KOPT-K1 (cell line): Measurements from ENCODE around the gene FARS2.

Source experiments
- H3K27ac ChIP-seq: fragments of 200-600 bp; sonication (generic); 2 replicates; pipeline ENCODE4 v1.5.1; 2016; ENCODE audit warnings: antibody characterized with exemption, mild to moderate bottlenecking, low read depth, low read length; ENCODE audit not compliant: poor library complexity, severe bottlenecking
- H3K36me3 ChIP-seq: fragments of 200-600 bp; sonication (generic); 2 replicates; pipeline ENCODE4 v1.5.1; 2017; ENCODE audit warnings: antibody characterized with exemption, mild to moderate bottlenecking, low read length, moderate library complexity; ENCODE audit not compliant: insufficient read depth
- H3K9me3 ChIP-seq: fragments of 200-600 bp; sonication (generic); 2 replicates; pipeline ENCODE4 v1.5.1; 2017; ENCODE audit warnings: antibody characterized with exemption, low read length, mild to moderate bottlenecking; ENCODE audit not compliant: insufficient read depth, poor library complexity, severe bottlenecking

FARS2 gene

DNA sequence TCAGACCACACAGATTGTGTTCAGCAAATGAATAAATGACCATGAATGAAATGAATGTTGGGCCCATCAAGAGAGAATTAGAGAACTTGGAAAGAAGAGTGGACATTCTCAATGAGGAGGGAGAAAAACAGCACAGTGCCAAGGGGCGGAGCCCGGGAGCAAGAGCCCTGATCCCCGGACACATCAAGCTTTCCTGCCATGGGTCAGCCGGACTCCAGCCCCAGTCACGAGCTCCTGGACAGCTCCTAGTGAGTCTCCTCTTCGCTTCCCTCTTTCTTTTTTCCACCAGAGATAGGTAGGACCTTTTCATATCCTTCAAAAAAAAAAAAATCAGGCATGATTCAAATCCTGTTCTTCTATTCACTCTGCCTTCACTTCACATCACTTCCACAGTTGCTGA, 471.2 kb downstream of the FARS2 start:
- Histone ChIP-seq H3K36me3 (no peaks in the 10 kb centered on the region), H3K27ac (peak overlapping the region; percentile 45), H3K9me3 (no peaks in the 10 kb centered on the region)

DNA sequence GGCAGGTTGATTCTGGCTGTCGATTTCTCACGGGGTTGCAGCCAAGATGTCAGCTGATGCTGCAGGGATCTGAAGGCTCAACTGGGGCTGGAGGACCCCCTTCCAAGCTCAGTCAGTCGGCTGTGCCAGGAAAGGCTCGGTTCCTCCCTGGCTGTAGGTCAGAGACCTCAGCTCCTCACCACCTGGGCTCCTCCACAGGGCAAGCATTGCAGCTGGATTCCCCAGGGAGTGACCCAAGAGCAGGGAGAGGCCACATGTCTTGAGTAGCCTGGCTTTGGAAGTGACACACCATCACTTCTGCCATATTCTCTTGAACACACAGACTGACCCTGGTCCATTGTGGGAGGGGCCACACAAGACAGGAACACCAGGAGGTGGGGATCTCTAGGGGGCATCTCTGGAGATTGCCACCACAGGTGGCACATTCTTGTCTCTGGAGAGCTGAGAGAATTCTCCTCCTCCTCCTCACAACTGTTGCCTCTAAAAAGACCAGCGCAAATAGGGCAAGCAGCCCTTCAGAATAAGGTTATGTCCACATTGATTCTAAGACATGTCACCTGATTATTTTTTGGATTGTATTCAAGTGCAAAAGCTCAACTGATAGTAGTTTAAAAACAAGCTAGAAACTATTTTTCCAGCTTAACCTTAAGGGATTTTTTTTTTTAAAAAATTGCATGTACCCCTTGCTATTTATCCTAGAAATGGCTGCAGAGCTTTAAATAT, 474.9 kb downstream of the FARS2 start:
- no peaks in the 10 kb centered on the region for H3K9me3 ChIP-seq
- H3K36me3 ChIP-seq, result no peaks in the 10 kb centered on the region
- no peak overlapping the region for H3K27ac ChIP-seq

DNA sequence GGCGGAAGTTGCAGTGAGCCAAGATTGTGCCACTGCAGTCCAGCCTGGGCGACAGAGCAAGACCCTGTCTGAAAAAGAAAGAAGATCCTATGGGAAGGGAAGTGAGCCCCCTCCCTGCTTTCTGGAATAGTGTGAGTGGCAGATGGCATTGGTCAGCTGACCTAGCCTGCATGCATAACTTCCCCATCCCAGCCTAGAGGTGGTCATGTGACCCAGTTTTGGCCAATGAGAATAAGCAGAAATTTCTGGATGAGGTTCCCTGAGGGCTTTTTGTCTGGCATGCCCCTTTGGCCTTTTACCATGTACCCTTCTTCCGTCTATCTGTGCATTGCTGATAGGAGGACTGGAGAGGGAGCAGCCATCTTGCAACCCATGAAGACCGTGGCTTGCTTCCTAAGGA, 476.1 kb downstream of the FARS2 start:
- no peaks in the 10 kb centered on the region for H3K9me3 ChIP-seq
- no peak overlapping the region for H3K27ac ChIP-seq
- no peaks in the 10 kb centered on the region for H3K36me3 ChIP-seq

DNA sequence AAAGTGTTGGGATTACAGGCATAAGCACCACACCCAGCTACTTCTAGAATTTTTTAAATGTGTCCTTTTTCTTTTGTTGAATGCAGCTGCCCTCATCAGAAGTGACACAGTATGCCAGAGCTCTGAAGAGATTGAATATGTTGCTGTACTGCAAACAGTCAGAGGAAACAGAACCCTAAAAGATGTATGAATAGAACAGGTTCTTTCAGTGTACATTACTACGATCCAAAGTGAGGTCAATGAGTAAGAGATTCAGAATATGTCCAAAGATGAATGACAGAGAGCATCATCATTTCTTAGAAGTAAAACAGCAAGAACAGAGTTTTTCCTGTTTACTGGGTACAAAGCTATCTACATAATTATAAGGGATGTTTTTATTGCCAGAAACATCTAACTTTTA, 476.9 kb downstream of the FARS2 start:
- Histone ChIP-seq H3K36me3 (no peaks in the 10 kb centered on the region), H3K27ac (no peak overlapping the region), H3K9me3 (no peaks in the 10 kb centered on the region)

DNA sequence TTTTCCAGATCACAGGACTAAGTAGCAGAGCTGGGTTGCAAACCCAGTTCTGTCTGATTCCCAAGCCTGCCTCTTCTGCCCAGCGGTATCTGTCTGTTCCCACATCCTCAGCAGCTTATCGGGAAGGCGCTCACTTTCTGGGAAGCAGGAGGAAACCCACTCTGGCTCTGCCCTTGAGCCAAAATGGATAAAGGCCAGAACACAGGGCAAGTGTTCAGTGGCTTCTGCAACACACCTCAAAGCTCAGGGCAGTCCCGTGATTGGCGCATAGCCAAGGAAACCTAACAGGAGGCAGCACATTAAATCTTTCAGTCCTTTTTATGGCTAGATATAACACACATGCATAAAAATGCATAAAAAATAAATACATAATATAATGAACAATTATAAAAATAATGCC, 483.2 kb downstream of the FARS2 start:
- H3K36me3 ChIP-seq, result no peaks in the 10 kb centered on the region
- peak overlapping the region; percentile 15 for H3K27ac ChIP-seq
- H3K9me3 ChIP-seq, result no peaks in the 10 kb centered on the region

DNA sequence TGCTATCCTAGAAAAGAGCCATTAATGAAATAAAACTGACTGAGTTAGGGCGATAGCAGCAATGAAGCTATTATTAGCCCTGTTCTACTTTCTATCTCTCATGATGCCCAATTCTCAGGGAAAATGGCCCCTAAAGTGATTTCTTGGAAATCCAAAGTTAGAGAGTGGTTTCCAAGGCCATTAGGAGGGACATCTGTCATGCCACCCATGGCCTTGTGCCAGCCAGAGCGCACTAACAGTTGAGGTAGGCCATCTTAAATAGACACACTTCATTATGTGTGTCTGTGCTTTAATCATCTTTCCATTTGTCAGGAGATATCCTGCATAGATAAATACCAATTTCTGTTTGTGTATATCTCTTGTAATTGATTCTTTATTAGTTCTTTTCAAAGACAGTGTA, 483.8 kb downstream of the FARS2 start:
- no peak overlapping the region for H3K27ac ChIP-seq
- no peaks in the 10 kb centered on the region for H3K9me3 ChIP-seq
- no peaks in the 10 kb centered on the region for H3K36me3 ChIP-seq

DNA sequence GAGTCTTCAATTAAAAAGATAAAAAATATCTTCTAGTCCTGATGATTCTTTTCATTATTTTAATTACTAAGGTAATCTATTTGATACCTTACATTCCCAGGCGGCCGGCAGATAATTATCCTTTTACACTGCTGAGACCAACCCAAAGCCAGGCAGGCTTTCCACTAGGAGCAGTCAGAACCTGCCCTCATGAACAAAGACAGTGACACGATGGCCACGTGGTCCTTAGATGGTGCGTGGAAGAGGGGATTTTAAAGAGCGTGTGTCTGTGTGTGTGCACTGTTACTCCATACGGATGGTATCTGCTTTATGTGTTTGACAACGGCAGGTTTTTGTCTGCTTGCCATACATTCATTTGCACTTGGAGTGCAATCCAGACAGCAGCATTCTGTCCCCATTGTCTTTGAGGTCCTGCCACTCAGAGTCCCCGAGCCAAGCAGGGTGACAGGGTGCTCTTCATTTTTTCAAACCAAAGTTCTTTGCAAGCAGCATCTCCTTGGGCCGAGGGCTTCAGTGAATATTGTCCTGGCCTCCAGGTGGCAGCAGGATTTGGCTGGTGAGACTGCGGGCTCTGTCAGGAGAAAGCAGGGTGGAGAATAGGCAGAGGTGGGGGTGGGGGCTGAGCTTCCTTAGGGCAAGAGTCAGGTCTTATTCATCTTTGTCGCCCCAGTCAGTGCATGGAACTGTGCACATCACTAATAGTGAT, 484.9 kb downstream of the FARS2 start:
- no peak overlapping the region for H3K27ac ChIP-seq
- no peaks in the 10 kb centered on the region for H3K36me3 ChIP-seq
- H3K9me3 ChIP-seq, result no peaks in the 10 kb centered on the region

DNA sequence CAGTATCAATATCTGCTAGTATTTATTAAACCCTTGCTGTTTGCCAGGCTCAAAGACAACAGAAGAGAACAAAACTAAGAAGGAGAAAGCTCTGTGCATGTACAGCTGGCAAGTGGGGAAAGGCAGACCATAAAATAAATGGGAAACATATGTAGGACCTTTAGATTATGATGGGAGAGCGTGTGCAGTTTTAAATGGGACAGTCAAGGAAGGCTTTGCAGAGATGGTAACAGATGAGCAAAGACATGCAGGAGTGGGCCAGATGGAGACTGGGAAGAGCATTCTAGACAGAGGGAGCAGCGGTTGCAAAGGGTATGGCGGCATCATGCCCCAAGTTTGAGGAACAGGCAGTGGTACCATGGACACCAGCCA, 485.4 kb downstream of the FARS2 start:
- Histone ChIP-seq H3K36me3 (no peaks in the 10 kb centered on the region), H3K27ac (no peak overlapping the region), H3K9me3 (no peaks in the 10 kb centered on the region)

DNA sequence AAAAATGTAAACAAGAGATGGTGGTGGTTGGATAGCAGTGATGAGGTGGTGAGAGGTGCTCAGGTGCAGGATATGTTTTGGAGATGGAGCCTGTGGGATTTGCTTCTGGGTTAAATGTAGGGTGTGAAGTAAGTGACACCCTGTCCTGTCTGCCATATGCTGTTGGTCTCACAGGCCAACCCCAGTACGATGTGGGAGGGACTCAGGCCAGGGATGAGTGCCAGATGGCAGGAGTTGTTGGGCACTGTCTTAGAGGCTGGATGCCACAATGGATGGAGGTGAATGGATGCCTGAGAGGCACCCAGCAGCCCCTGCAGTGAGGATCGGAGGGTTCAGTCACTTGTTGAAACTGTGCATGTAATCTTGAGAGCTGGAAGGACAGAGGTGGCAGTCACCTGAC, 486.1 kb downstream of the FARS2 start:
- no peaks in the 10 kb centered on the region for H3K9me3 ChIP-seq
- H3K36me3 ChIP-seq, result no peaks in the 10 kb centered on the region
- H3K27ac ChIP-seq, result no peak overlapping the region

DNA sequence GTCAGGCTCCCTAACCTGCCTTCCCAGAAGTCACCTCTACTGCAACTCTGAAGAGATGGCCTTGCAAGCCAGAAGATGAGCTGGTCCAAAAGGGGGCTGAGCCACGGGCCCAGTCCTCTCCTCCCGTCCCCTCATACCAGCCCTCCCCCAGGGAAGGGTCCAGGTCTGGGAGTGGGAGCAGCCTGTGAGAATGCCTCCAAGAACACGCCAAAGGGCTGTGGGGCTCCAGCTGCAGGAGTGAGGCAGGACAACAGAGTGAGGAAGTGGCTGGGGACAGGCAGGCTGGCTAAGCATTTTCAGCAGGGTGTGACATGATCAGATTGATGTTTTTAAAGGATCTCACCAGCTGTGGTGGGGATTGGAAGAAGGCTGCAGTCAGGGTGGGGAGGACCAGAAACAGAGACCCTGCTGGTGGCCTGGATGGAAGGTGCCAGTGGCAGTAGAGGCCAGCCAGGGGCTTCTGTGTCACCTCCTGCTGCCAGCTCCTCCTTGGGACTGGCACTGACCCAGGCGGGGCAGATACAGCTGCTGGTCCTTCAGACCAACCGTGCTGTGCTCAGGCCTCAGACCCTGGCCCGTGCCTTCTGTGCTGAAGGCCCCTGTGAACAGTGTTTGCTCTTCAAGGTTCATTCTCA, 487.8 kb downstream of the FARS2 start:
- peaks cover 10% of the 10 kb centered on the region for H3K9me3 ChIP-seq
- peak overlapping the region; percentile 43 for H3K27ac ChIP-seq
- peaks cover 2% of the 10 kb centered on the region for H3K36me3 ChIP-seq

DNA sequence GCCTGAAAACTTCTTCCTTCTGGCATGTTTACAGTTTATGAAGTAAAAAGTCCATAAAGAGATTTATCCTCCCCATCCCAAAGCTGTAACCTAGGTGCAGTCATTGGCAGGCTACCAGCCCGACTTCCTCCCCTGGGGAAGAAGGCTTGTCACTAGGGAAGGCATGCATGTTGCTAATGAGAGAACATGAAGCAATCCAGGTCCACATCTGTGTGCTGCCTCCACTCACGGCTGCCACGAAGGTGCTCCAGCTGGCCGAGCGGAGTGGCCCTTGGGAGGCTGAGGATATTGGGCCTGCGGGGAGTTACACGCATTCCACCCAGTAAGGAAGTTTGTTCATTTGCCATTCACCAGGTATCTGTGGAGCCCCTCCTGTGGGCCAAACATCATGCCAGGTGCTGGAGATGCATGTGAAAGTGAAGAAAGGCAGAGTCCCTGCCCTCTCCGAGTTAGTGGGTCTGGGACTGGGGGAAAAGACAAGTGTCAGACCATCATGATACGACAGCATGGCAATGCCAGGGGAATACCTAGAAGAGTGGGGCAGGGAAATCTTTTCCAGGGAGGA, 488.4 kb downstream of the FARS2 start:
- peaks cover 16% of the 10 kb centered on the region for H3K9me3 ChIP-seq
- peaks cover 4% of the 10 kb centered on the region for H3K36me3 ChIP-seq
- H3K27ac ChIP-seq, result peak overlapping the region; percentile 43

DNA sequence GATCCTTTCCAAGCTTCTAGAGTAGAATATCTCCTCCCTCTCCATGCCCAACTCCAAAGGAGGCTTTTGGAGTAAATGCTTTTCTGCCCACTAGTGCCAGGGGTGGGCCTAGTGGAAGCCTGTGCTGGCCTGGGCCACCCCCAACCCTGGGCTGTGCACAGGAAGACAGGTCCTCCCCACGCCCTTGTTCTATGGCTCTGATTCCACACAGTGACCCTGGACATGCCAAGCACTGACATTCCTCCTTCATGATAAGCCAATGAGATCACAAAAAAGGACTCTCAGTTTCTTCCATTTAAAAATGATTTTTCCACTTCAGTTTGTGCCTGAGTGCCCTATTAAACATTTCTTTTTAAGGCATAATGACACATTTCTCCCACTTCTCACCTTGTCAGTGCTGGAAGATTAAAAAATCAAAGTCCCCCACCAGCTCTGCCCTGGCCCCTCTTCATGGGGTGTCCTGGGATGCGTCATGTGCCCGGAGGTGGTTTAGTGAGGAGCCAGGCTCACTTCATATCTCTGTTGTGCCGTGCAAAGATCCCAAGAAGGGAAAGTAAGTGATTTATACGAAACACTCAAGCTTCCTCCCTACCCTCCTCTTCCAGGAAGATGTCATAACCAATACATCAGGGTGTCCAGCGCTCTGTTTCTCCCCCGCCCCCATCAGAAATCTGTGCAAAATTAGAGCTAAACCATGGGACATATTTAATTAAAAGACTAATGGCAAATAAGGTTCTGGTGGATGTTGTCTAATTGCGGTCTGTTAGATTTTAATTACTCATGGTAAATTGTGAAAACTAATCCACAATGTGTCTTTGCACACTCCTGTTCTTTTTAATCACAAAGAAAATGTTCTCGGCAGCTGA, 490.4 kb downstream of the FARS2 start:
- Histone ChIP-seq H3K9me3 (peaks cover 30% of the 10 kb centered on the region), H3K27ac (peak overlapping the region; percentile 79), H3K36me3 (peaks cover 4% of the 10 kb centered on the region)

DNA sequence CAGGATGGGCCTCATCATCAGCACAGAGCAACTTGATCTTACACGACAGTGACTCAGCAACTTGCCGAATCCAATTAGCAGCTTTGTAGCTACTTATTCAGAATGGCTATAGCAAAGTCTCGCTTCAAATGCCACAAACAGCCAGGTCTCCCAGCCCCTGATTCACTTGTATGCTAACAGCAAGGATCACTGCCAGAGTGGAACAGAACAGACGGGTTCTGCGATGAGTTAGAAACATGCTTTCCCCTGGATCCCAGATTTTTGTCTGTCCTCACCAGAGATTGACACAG, 491.0 kb downstream of the FARS2 start:
- Histone ChIP-seq H3K36me3 (peaks cover 4% of the 10 kb centered on the region), H3K9me3 (peaks cover 30% of the 10 kb centered on the region), H3K27ac (peak overlapping the region; percentile 79)

DNA sequence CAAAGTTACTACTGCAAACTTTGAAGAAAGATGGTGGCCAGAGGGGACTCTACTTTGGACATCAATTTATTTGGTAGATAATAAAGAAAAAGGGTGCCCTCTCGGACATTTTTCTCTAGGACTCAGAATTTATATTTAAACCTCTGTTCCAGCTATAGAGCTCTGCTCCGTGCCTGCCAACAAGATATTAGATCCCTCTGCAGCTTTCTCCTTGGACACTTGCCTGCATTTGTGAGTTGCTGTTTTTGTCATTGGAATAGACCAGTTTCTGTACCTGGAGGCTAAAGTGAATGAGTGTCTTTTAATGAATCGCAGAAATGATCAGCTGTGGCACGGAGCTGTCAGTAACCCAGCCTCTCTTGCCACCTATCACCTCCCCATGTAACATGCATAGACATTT, 491.9 kb downstream of the FARS2 start:
- Histone ChIP-seq H3K9me3 (peaks cover 30% of the 10 kb centered on the region), H3K36me3 (peaks cover 4% of the 10 kb centered on the region), H3K27ac (peak overlapping the region; percentile 79)

DNA sequence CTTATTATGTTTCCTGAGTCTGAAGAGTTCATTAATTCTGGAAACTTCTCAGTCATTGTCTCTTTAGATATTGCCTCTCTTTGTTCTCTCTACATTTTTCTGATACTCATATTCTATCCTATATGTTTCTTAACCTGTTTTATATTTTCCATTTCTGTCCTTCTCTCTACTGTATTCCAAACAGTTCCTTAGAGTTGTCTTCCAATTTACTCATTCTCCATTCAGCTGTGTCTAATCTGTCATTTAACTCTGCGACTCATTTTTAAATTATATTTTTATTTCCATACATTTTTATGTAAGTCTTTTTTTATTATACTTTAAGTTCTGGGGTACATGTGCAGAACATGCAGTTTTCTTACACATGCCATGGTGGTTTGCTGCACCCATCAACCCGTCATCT, 493.6 kb downstream of the FARS2 start:
- Histone ChIP-seq H3K9me3 (peaks cover 30% of the 10 kb centered on the region), H3K27ac (no peak overlapping the region), H3K36me3 (peaks cover 4% of the 10 kb centered on the region)
